Nucleus accumbens (tissue), 56 donors: ENCODE measurements around the gene PRKCH.

Experiments
- DNase-seq, 56 donors: peaks; one replicate each; lab custom pipeline; 2025; lab: John Stamatoyannopoulos, UW

Gene PRKCH

GRCh38 chr14:61571917-61572316 is 250.5 kb downstream of the PRKCH start:
- no peak for DNase-seq

GRCh38 chr14:61573321-61573720 is 251.9 kb downstream of the PRKCH start:
- no peak for DNase-seq

GRCh38 chr14:61573748-61574513 is 252.6 kb downstream of the PRKCH start:
- peak in 3 of 56 donors; percentile 7 to 17 (median 16) for DNase-seq

- no peak for DNase-seq
Observed at GRCh38 chr14:61574514-61574807, 253.1 kb downstream of the PRKCH start.

GRCh38 chr14:61575126-61575525 is 253.7 kb downstream of the PRKCH start:
- DNase-seq, result no peak

GRCh38 chr14:61575551-61576150 is 254.3 kb downstream of the PRKCH start:
- no peak for DNase-seq

GRCh38 chr14:61577506-61577931 is 256.1 kb downstream of the PRKCH start:
- DNase-seq, result no peak

GRCh38 chr14:61578745-61579144 is 257.4 kb downstream of the PRKCH start:
- DNase-seq, result no peak

- no peak for DNase-seq
Observed at GRCh38 chr14:61581340-61581739, 260.0 kb downstream of the PRKCH start.

GRCh38 chr14:61581955-61582615 is 260.7 kb downstream of the PRKCH start:
- no peak for DNase-seq

GRCh38 chr14:61582815-61583214 is 261.4 kb downstream of the PRKCH start:
- no peak for DNase-seq

GRCh38 chr14:61584331-61584741 is 263.0 kb downstream of the PRKCH start:
- DNase-seq, result no peak

- DNase-seq, result peak in 19 of 56 donors; percentile 16 to 64 (median 40)
Observed at GRCh38 chr14:61585598-61586543, 264.5 kb downstream of the PRKCH start.

- no peak for DNase-seq
Observed at GRCh38 chr14:61586544-61587055, 265.2 kb downstream of the PRKCH start.

- no peak for DNase-seq
Observed at GRCh38 chr14:61587081-61587713, 265.8 kb downstream of the PRKCH start.

GRCh38 chr14:61588419-61588901 is 267.1 kb downstream of the PRKCH start:
- no peak for DNase-seq

- no peak for DNase-seq
Observed at GRCh38 chr14:61589691-61590581, 268.6 kb downstream of the PRKCH start.

GRCh38 chr14:61591862-61592261 is 270.5 kb downstream of the PRKCH start:
- no peak for DNase-seq

GRCh38 chr14:61593330-61593729 is 272.0 kb downstream of the PRKCH start:
- DNase-seq, result no peak
